Gastroesophageal sphincter (tissue), 3 donors: ENCODE data around the gene EIF5AL1.
"Not testable (repeated sequence)": the region's sequence is repeated elsewhere in the genome, so short reads cannot be mapped to it uniquely, and the experiment has no call there.

Experiments
- CTCF ChIP-seq, 4 experiments: fragments of 200-600 bp in 2 of 4; fragments of 450-650 bp in 2 of 4; sonication (generic) in 1 of 4; IDR thresholded peaks; one replicate each; pipeline ENCODE4 v1.5.1; 2017 to 2019; ENCODE audit warnings: antibody characterized with exemption in 4 of 4, mild to moderate bottlenecking in 2 of 4, moderate library complexity in 2 of 4
- POLR2A ChIP-seq, 2 donors: fragments of 450-650 bp; IDR thresholded peaks; one replicate each; pipeline ENCODE4 v1.6.1; 2017; ENCODE audit warnings: antibody characterized with exemption in 2 of 2, mild to moderate bottlenecking in 2 of 2, moderate library complexity in 1 of 2

- not testable (repeated sequence) for TF ChIP-seq CTCF, POLR2A (IDR thresholded peaks at IDR 0.05)
Observed at GRCh38 chr10:79505328-79505727, 7.0 kb upstream of the EIF5AL1 start.
